Measurements from ENCODE around the gene RAET1E.

RAET1E gene

DNA sequence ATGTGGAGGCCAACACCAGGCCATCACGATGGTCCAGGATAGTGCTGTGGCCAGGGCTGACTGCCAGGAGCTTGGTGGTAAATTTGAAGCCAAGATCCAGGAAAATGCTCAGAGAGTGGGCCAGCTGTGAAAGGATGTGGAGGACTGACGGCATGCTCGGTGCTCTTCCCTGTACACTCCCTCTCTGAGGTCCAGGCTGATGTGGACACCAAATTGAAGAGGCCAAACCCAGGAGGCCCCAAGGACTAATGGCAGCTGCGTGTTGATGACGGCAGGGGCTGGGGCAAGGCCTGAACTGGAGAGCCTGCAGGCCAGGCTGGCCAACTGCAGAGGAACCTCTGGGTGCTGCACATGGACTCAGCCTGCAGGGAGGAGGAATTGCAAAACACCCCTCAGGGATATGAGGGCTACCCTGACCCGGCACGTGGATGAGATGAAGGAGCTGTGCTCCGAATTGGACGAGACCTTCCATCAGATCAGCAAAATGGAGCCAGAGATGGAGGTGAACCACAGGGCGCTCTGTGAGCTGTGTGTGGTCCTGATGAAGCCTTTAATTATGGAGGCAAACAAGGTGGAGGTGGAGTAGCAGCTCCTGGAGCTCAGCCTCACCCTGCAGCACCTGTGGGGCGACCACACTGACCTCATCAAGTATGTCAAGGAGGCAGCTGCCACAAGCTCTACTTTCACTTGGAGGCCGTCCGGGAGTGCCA, 6.9 kb upstream of the RAET1E start:
- no peaks in the 10 kb centered on the region for H3K9me2 ChIP-seq (replicated peaks; ENCODE audit: insufficient read depth, low read length)

GRCh38 chr6:149903938-149904611, 6.2 kb upstream of the RAET1E start:
- no peak overlapping the region for H3K9ac ChIP-seq (ENCODE audit: low read length)
- no peak overlapping the region for H3K27ac ChIP-seq (ENCODE audit: low read depth, low read length)
- no peaks in the 10 kb centered on the region for H3F3A ChIP-seq (ENCODE audit: insufficient read depth)
- no peak overlapping the region for H2AFZ ChIP-seq (ENCODE audit: low read depth, low read length, severe bottlenecking)
- H3K9me3 ChIP-seq (ENCODE audit: insufficient read depth, low read length): peaks cover 10% of the 10 kb centered on the region; the same call in 1 of the 2 replicates
- no peaks in the 10 kb centered on the region for H4K20me1 ChIP-seq (ENCODE audit: low read depth, low read length)
- H3K27me3 ChIP-seq (ENCODE audit: low read length): no peaks in the 10 kb centered on the region
- no peaks in the 10 kb centered on the region for H3K9me2 ChIP-seq (replicated peaks; ENCODE audit: insufficient read depth, low read length)
- no peak overlapping the region for H3K4me2 ChIP-seq (ENCODE audit: low read depth, low read length, poor library complexity, severe bottlenecking)
- H3K4me3 ChIP-seq (ENCODE audit: insufficient read depth, low read length, poor library complexity, severe bottlenecking): no peak overlapping the region
- H3K79me2 ChIP-seq (ENCODE audit: insufficient read depth, low read length): no peaks in the 10 kb centered on the region
- H3K36me3 ChIP-seq (ENCODE audit: low read length): no peaks in the 10 kb centered on the region
- TF ChIP-seq EZH2phosphoT487 (conservative IDR thresholded peaks at IDR 0.05; ENCODE audit: low read length) (no peak), CTCF (IDR thresholded peaks at IDR 0.05; ENCODE audit: insufficient read depth, low read length, poor library complexity, severe bottlenecking) (no peak)

More for the DNA sequence above, 6.9 kb upstream of the RAET1E start:
- Histone ChIP-seq H3K4me3 (ENCODE audit: insufficient read depth, low read length, poor library complexity, severe bottlenecking) (no peak overlapping the region), H3K27ac (ENCODE audit: low read depth, low read length) (no peak overlapping the region), H3F3A (ENCODE audit: insufficient read depth) (no peaks in the 10 kb centered on the region), H3K4me2 (ENCODE audit: low read depth, low read length, poor library complexity, severe bottlenecking) (no peak overlapping the region), H3K9ac (ENCODE audit: low read length) (no peak overlapping the region), H3K79me2 (ENCODE audit: insufficient read depth, low read length) (no peaks in the 10 kb centered on the region), H3K9me3 (ENCODE audit: insufficient read depth, low read length) (peaks cover 13% of the 10 kb centered on the region; the same call in 1 of the 2 replicates), H3K36me3 (ENCODE audit: low read length) (no peaks in the 10 kb centered on the region), H2AFZ (ENCODE audit: low read depth, low read length, severe bottlenecking) (no peak overlapping the region), H4K20me1 (ENCODE audit: low read depth, low read length) (no peaks in the 10 kb centered on the region), H3K27me3 (ENCODE audit: low read length) (no peaks in the 10 kb centered on the region)
- TF ChIP-seq EZH2phosphoT487 (conservative IDR thresholded peaks at IDR 0.05; ENCODE audit: low read length) (no peak), CTCF (IDR thresholded peaks at IDR 0.05; ENCODE audit: insufficient read depth, low read length, poor library complexity, severe bottlenecking) (no peak)

GRCh38 chr6:149901444-149902140, 3.7 kb upstream of the RAET1E start:
- H3K79me2 ChIP-seq (ENCODE audit: insufficient read depth, low read length): no peaks in the 10 kb centered on the region
- no peaks in the 10 kb centered on the region for H3K9me3 ChIP-seq (ENCODE audit: insufficient read depth, low read length)
- no peak for TF ChIP-seq CTCF (IDR thresholded peaks at IDR 0.05; ENCODE audit: insufficient read depth, low read length, poor library complexity, severe bottlenecking)
- no peak for TF ChIP-seq EZH2phosphoT487 (conservative IDR thresholded peaks at IDR 0.05; ENCODE audit: low read length)
- no peak overlapping the region for H2AFZ ChIP-seq (ENCODE audit: low read depth, low read length, severe bottlenecking)
- no peak overlapping the region for H3K4me3 ChIP-seq (ENCODE audit: insufficient read depth, low read length, poor library complexity, severe bottlenecking)
- H3K9me2 ChIP-seq (replicated peaks; ENCODE audit: insufficient read depth, low read length): no peaks in the 10 kb centered on the region
- no peak overlapping the region for H3K27ac ChIP-seq (ENCODE audit: low read depth, low read length)
- H3F3A ChIP-seq (ENCODE audit: insufficient read depth): no peaks in the 10 kb centered on the region
- H3K9ac ChIP-seq (ENCODE audit: low read length): no peak overlapping the region
- H3K36me3 ChIP-seq (ENCODE audit: low read length): no peaks in the 10 kb centered on the region
- H4K20me1 ChIP-seq (ENCODE audit: low read depth, low read length): no peaks in the 10 kb centered on the region
- H3K4me2 ChIP-seq (ENCODE audit: low read depth, low read length, poor library complexity, severe bottlenecking): no peak overlapping the region
- no peaks in the 10 kb centered on the region for H3K27me3 ChIP-seq (ENCODE audit: low read length)

All from SU-DHL-6 (cell line).